H1 (cell line): ENCODE data around the gene SSB. TPM values are rescaled to one million over a fixed set of nuclear protein-coding genes. Genes with fewer than 3 reads are reported as not detected.

Experiments used
- CTCF ChIA-PET: fragments of 300-600 bp; sonication (Branson Sonifier 250); formaldehyde crosslinking; loops from one replicate; lab custom pipeline; 2021; ENCODE audit not compliant: partially characterized antibody; lab: Charles Lee
- POLR2A ChIA-PET: fragments of 300-600 bp; sonication (Branson Sonifier 250); formaldehyde crosslinking; loops from one replicate; lab custom pipeline; 2021; ENCODE audit warnings: inconsistent platforms; ENCODE audit not compliant: partially characterized antibody; lab: Charles Lee
- DNase-seq, 2 experiments: peaks; one replicate each; pipeline versions ENCODE4 v3.0.0 to v3.0.0-alpha.2; 2010 to 2022; ENCODE audit warnings: low spot score in 2 of 2, low read depth in 1 of 2, mixed read lengths in 1 of 2
- FAIRE-seq: peaks from 2 replicates; lab custom pipeline; 2011; peaks lifted over from hg19 to GRCh38; lab: Jason Lieb, UNC
- H2AFZ ChIP-seq: 2 replicates; pipeline ENCODE4 v1.8.1; 2012; ENCODE audit warnings: low read length, inconsistent platforms
- H2AK5ac ChIP-seq: 2 replicates; pipeline ENCODE4 v1.6.1; 2013; ENCODE audit warnings: low read depth, low read length
- H2BK120ac ChIP-seq: replicated peaks from 2 replicates; pipeline ENCODE3; 2013; ENCODE audit warnings: low read depth, low read length, inconsistent platforms
- H2BK12ac ChIP-seq: 2 replicates; pipeline ENCODE4 v1.6.1; 2013; ENCODE audit warnings: low read depth, low read length
- H2BK15ac ChIP-seq: 2 replicates; pipeline ENCODE4 v1.6.1; 2013; ENCODE audit warnings: low read length
- H2BK20ac ChIP-seq: 2 replicates; pipeline ENCODE4 v1.6.1; 2013; ENCODE audit warnings: low read length
- H2BK5ac ChIP-seq: 2 replicates; pipeline ENCODE4 v1.6.1; 2013; ENCODE audit warnings: low read depth, low read length
- H3K14ac ChIP-seq: 2 replicates; pipeline ENCODE4 v1.6.1; 2013; ENCODE audit warnings: inconsistent platforms; ENCODE audit not compliant: insufficient read length
- H3K18ac ChIP-seq: 2 replicates; pipeline ENCODE4 v1.6.1; 2013; ENCODE audit warnings: low read length; ENCODE audit errors: extremely low read depth
- H3K23ac ChIP-seq: 2 replicates; pipeline ENCODE4 v1.6.1; 2013; ENCODE audit warnings: inconsistent platforms; ENCODE audit not compliant: insufficient read length
- H3K23me2 ChIP-seq: 2 replicates; pipeline ENCODE4 v1.6.1; 2013; ENCODE audit warnings: low read depth, low read length
- H3K27ac ChIP-seq: 2 replicates; pipeline ENCODE4 v1.6.1; 2011; ENCODE audit warnings: low read depth, low read length, inconsistent platforms
- H3K27me3 ChIP-seq, 4 experiments: replicated peaks in 1 of 4; 1 replicate in 1 of 4; 2 replicates in 3 of 4; pipeline versions ENCODE4 v1.6.1 to v1.8.1; 2011 to 2013; ENCODE audit warnings: low read length in 3 of 4, mild to moderate bottlenecking in 3 of 4, inconsistent platforms in 2 of 4, mixed read lengths in 2 of 4, moderate library complexity in 1 of 4; ENCODE audit not compliant: control insufficient read depth in 3 of 4, insufficient read depth in 3 of 4; ENCODE audit errors: extremely low read depth in 1 of 4
- H3K36me3 ChIP-seq, 4 experiments: 2 replicates each; pipeline versions ENCODE4 v1.6.1 to v1.8.1; 2011 to 2013; ENCODE audit warnings: mild to moderate bottlenecking in 4 of 4, low read length in 3 of 4, moderate library complexity in 2 of 4, control low read depth in 1 of 4, inconsistent platforms in 1 of 4; ENCODE audit not compliant: insufficient read depth in 4 of 4, control insufficient read depth in 2 of 4
- H3K4ac ChIP-seq: replicated peaks from 2 replicates; pipeline ENCODE3; 2013; ENCODE audit warnings: low read length, low read depth, mixed read lengths, inconsistent platforms; ENCODE audit not compliant: insufficient read length
- H3K4me1 ChIP-seq, 4 experiments: replicated peaks in 1 of 4; 1 replicate in 1 of 4; 2 replicates in 3 of 4; pipeline versions ENCODE4 v1.6.1 to v1.8.1; 2011 to 2013; ENCODE audit warnings: low read length in 3 of 4, inconsistent platforms in 2 of 4, mixed read lengths in 1 of 4; ENCODE audit not compliant: insufficient read depth in 4 of 4, control insufficient read depth in 3 of 4
- H3K4me2 ChIP-seq, 2 experiments: 2 replicates each; pipeline versions ENCODE4 v1.6.1 to v1.8.1; 2011 to 2013; ENCODE audit warnings: low read depth in 2 of 2, low read length in 2 of 2, control low read depth in 1 of 2, inconsistent platforms in 1 of 2, mild to moderate bottlenecking in 1 of 2; ENCODE audit not compliant: insufficient read depth in 1 of 2
- H3K4me3 ChIP-seq, 4 experiments: fragments of 200-600, 300-600 bp in 1 of 4; sonication (generic), shearing (Covaris generic), sonication (Bioruptor Twin) in 1 of 4; 2 replicates each; pipeline versions ENCODE4 v1.5.1 to v1.8.1; 2011 to 2016; ENCODE audit warnings: low read length in 4 of 4, low read depth in 3 of 4, control low read depth in 2 of 4, inconsistent platforms in 2 of 4, mild to moderate bottlenecking in 2 of 4, mixed read lengths in 1 of 4, moderate library complexity in 1 of 4; ENCODE audit not compliant: insufficient read depth in 2 of 4; ENCODE audit errors: extremely low read depth in 1 of 4
- H3K56ac ChIP-seq: replicated peaks from 2 replicates; pipeline ENCODE3; 2013; ENCODE audit warnings: low read depth, mild to moderate bottlenecking, mixed read lengths, low read length, inconsistent platforms; ENCODE audit not compliant: insufficient read length
- H3K79me1 ChIP-seq: 2 replicates; pipeline ENCODE4 v1.6.1; 2013; ENCODE audit warnings: low read depth, low read length, control low read depth
- H3K79me2 ChIP-seq, 2 experiments: 2 replicates each; pipeline versions ENCODE4 v1.6.1 to v1.8.1; 2012 to 2013; ENCODE audit warnings: low read length in 2 of 2, mild to moderate bottlenecking in 2 of 2, inconsistent platforms in 1 of 2; ENCODE audit not compliant: insufficient read depth in 2 of 2, control insufficient read depth in 1 of 2
- H3K9ac ChIP-seq, 4 experiments: replicated peaks in 1 of 4; 1 replicate in 1 of 4; 2 replicates in 3 of 4; pipeline versions ENCODE4 v1.6.1 to v1.8.1; 2011 to 2013; ENCODE audit warnings: low read depth in 3 of 4, low read length in 3 of 4, control low read depth in 2 of 4, mild to moderate bottlenecking in 2 of 4, moderate library complexity in 2 of 4, inconsistent platforms in 1 of 4; ENCODE audit errors: extremely low read depth in 1 of 4
- H3K9me3 ChIP-seq, 2 experiments: 2 replicates each; pipeline versions ENCODE4 v1.6.1 to v1.8.1; 2012 to 2013; ENCODE audit warnings: mild to moderate bottlenecking in 2 of 2, moderate library complexity in 2 of 2, control low read depth in 1 of 2, inconsistent platforms in 1 of 2, low read depth in 1 of 2, low read length in 1 of 2, mixed read lengths in 1 of 2; ENCODE audit not compliant: insufficient read depth in 2 of 2
- H4K20me1 ChIP-seq, 2 experiments: replicated peaks in 1 of 2; 2 replicates each; pipeline versions ENCODE3 to v1.8.1; 2011 to 2013; ENCODE audit warnings: inconsistent platforms in 2 of 2, low read length in 2 of 2, mild to moderate bottlenecking in 1 of 2; ENCODE audit not compliant: insufficient read depth in 2 of 2, control insufficient read depth in 1 of 2
- H4K5ac ChIP-seq: 2 replicates; pipeline ENCODE4 v1.6.1; 2013; ENCODE audit warnings: low read length, low read depth, mixed read lengths, inconsistent platforms; ENCODE audit not compliant: insufficient read length
- H4K8ac ChIP-seq: 2 replicates; pipeline ENCODE4 v1.8.0; 2013; ENCODE audit warnings: mild to moderate bottlenecking, moderate library complexity, low read length, inconsistent platforms; ENCODE audit not compliant: insufficient read depth; ENCODE audit errors: extremely low read depth
- H4K91ac ChIP-seq: replicated peaks from 2 replicates; pipeline ENCODE3; 2013; ENCODE audit warnings: low read length, mixed read lengths, inconsistent platforms; ENCODE audit not compliant: insufficient read length
- ATF3 ChIP-seq: IDR thresholded peaks from 2 replicates; pipeline ENCODE4 v1.6.1; 2011; ENCODE audit warnings: low read depth, mild to moderate bottlenecking, low read length; ENCODE audit not compliant: insufficient read depth
- CREB1 ChIP-seq: IDR thresholded peaks from 2 replicates; pipeline ENCODE4 v1.6.1; 2012; ENCODE audit warnings: inconsistent platforms
- EP300 ChIP-seq, 2 experiments: IDR thresholded peaks; 1 replicate in 1 of 2; 2 replicates in 1 of 2; pipeline ENCODE4 v1.6.1; 2011 to 2012; ENCODE audit warnings: low read depth in 2 of 2, low read length in 2 of 2, mild to moderate bottlenecking in 2 of 2, borderline replicate concordance in 1 of 2, inconsistent platforms in 1 of 2, moderate library complexity in 1 of 2
- KDM1A ChIP-seq: fragments of 200-600, 300-600 bp; sonication (generic); IDR thresholded peaks from 2 replicates; pipeline ENCODE4 v1.7.1; 2016; ENCODE audit warnings: mild to moderate bottlenecking, low read length, borderline replicate concordance
- POU5F1 ChIP-seq: IDR thresholded peaks from 2 replicates; pipeline ENCODE4 v1.6.1; 2011; ENCODE audit warnings: low read depth, mild to moderate bottlenecking, low read length, moderate library complexity
- RBBP5 ChIP-seq: IDR thresholded peaks from 2 replicates; pipeline ENCODE4 v1.7.1; 2012; ENCODE audit warnings: low read depth, mild to moderate bottlenecking, inconsistent platforms, low read length, moderate library complexity, borderline replicate concordance
- RXRA ChIP-seq: IDR thresholded peaks from 2 replicates; pipeline ENCODE4 v1.6.1; 2011; ENCODE audit warnings: low read depth, mild to moderate bottlenecking, low read length, moderate library complexity; ENCODE audit not compliant: insufficient read depth
- SRF ChIP-seq: IDR thresholded peaks from 2 replicates; pipeline ENCODE4 v1.6.1; 2011; ENCODE audit warnings: mild to moderate bottlenecking, low read depth, low read length, moderate library complexity
- TEAD4 ChIP-seq: IDR thresholded peaks from 2 replicates; pipeline ENCODE4 v1.6.1; 2012; ENCODE audit warnings: low read depth, low read length, inconsistent platforms, mixed read lengths
- WGBS, 2 experiments: shearing (Covaris generic) in 1 of 2; methylation state at CpG; one replicate each; pipeline versions ENCODE4 v1.1.6 to v1.1.7; 2013 to 2015; ENCODE audit warnings: low lambda C conversion rate in 2 of 2, mixed read lengths in 2 of 2, inconsistent platforms in 1 of 2, low coverage in 1 of 2, missing lambda C conversion rate in 1 of 2; ENCODE audit not compliant: insufficient replicate concordance in 2 of 2, insufficient coverage in 1 of 2, insufficient read length in 1 of 2; ENCODE audit errors: extremely low coverage in 1 of 2, missing lambda C conversion rate in 1 of 2; 5-methylcytosine and 5-hydroxymethylcytosine counted together
- polyA plus RNA-seq, 7 experiments: library from polyadenylated mRNA; depleted of rRNA in 3 of 7; stranded (reverse) in 5 of 7; unstranded in 2 of 7; fragments of >200 nt in 5 of 7; fragments of 200-250 nt in 2 of 7; gene quantifications; 1 replicate in 5 of 7; 2 replicates in 1 of 7; 4 replicates in 1 of 7; pipeline versions ENCODE4 v1.2.1 to v1.2.3, GENCODE V29; 2011 to 2013; ENCODE audit warnings: missing spikeins in 2 of 7, mixed read lengths in 2 of 7
- total RNA-seq: library from RNA; stranded (reverse); fragmentation: NEBNext Ultra II Directional; extraction: Animal tissue kit (Norgen Biotek cat#: 25700); gene quantifications from 2 replicates; pipeline ENCODE4 v1.2.1, GENCODE V29; 2021

SSB gene
- total and polyA plus RNA-seq, 2 of the 8 experiments (the other 6 are each of a cell fraction or from before 2014, with no cell fraction given): 60.8 to 270 TPM

- no peaks in the 10 kb centered on the region for H3K79me2 ChIP-seq
- ChIA-PET CTCF (interaction anchor here (0.9 kb wide), 1 partner anchor 30 kb away, joined by 5 read pairs; no protein-coding TSS in a partner anchor), POLR2A (interaction anchor here (1.0 kb wide), 1 partner anchor 31 kb away, joined by 3 read pairs; no protein-coding TSS in a partner anchor)
- no peak overlapping the region for H3K4me3 ChIP-seq
- no peak overlapping the region for H2BK5ac ChIP-seq
- no peak overlapping the region for H4K91ac ChIP-seq
- no peaks in the 10 kb centered on the region for H3K27me3 ChIP-seq
- H2BK120ac ChIP-seq: no peak overlapping the region
- WGBS, 2 experiments: 94% methylated on average over 6 of the region's 6 CpGs; no CpG with 5 or more reads in 1 of the 2 experiments
- no peak overlapping the region for H2BK12ac ChIP-seq
- FAIRE-seq (no peak), DNase-seq (no peak)
- H3K27ac ChIP-seq: no peak overlapping the region
- no peak overlapping the region for H3K56ac ChIP-seq
- no peak overlapping the region for H4K5ac ChIP-seq
- H3K4ac ChIP-seq: no peak overlapping the region
- peaks cover 0 to 4% (median 0%) of the 10 kb centered on the region in 4 experiments; a peak in 1 of 8 replicates for H3K36me3 ChIP-seq
- H2BK20ac ChIP-seq: no peak overlapping the region
- H3K9me3 ChIP-seq: no peaks in the 10 kb centered on the region; a peak in 1 of 4 replicates
- no peak overlapping the region for H2AK5ac ChIP-seq
- TF ChIP-seq KDM1A: no peak
- TF ChIP-seq RXRA: no peak
- TF ChIP-seq TEAD4: no peak
- TF ChIP-seq POU5F1: no peak
- TF ChIP-seq RBBP5: no peak
- no peak for TF ChIP-seq SRF
- no peak for TF ChIP-seq EP300 (IDR thresholded peaks at IDR 0.05; ENCODE audit: borderline replicate concordance in 1 of 2, low read depth in 2 of 2, low read length in 2 of 2)
- no peak for TF ChIP-seq ATF3
- no peak for TF ChIP-seq CREB1
- H3K23me2 ChIP-seq: no peaks in the 10 kb centered on the region
- no peaks in the 10 kb centered on the region for H3K4me1 ChIP-seq
- no peak overlapping the region for H4K8ac ChIP-seq
- no peaks in the 10 kb centered on the region for H3K79me1 ChIP-seq
- H2AFZ ChIP-seq: no peak overlapping the region
- no peak overlapping the region for H3K9ac ChIP-seq
- no peak overlapping the region for H3K18ac ChIP-seq
- no peak overlapping the region for H3K23ac ChIP-seq
- H3K14ac ChIP-seq: no peak overlapping the region
- H2BK15ac ChIP-seq: no peak overlapping the region
- no peak overlapping the region for H3K4me2 ChIP-seq
- no peaks in the 10 kb centered on the region for H4K20me1 ChIP-seq
These were observed 33.1 kb upstream of the SSB start for GRCh38 chr2:169765523-169765922.
